ENCODE data around the gene XCR1.
"Not testable (repeated sequence)": the region's sequence is repeated elsewhere in the genome, so short reads cannot be mapped to it uniquely, and the experiment has no call there.

The XCR1 gene

DNA sequence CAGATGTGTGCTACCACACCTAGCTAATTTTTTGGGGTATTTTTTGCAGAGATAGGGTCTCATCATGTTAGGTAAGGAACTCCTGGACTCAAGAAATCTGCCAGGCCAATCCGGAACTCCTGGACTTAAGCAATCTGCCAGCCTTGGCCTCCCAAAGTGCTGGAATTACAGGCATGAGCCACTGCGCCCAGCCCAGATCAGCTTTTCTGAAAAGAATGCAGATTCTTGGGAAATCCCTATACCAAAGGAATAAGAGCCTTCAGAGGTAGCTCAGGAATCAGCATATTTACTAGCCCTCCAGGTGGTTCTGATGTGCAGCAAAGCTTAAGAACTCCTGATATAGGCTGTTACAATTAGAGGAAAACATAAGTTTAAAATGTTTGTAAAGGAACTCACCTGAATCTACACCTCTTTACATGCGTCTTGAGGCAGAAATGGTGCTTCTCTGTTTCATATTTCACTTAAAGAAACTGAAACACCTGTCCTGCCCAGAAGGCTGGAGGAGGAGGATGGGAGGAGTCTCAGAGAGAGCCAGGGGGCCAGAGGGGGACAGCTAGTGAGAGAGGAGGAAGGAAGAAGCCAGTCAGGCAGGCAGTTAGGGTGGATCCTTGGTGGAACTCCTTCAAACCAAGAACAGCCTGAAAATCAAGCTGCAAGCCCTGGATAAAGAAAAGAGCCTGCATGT lies at the start of gene XCR1:
Gene XCR1 (minus strand): TSS at position 463 of the 685 bp plus-strand sequence. CDS start 5,536 bp downstream, outside the sequence.
- DNase-seq: no peak

GRCh38 chr3:46076606-46077005 lies 49.3 kb upstream of the XCR1 start:
- no peak for DNase-seq

DNA sequence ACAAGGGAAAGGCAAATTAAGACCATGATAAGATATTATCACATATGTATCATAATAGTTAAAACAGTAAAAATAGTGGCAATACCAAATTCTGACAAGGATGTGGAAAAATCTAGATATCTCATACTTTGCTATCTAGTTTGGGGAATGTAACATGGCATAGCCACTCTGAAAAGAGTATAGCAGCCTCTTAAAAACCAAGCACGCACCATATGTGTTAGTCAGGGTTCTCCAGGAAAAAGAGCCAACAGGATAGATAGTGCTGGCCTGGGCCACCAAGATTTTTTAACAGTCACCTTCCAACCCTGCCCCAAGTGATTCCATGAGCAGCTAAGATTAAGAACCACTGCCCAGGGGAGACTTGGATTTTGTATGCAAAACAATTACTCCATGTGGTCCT lies 48.5 kb upstream of the XCR1 start:
- no peak for DNase-seq

DNA sequence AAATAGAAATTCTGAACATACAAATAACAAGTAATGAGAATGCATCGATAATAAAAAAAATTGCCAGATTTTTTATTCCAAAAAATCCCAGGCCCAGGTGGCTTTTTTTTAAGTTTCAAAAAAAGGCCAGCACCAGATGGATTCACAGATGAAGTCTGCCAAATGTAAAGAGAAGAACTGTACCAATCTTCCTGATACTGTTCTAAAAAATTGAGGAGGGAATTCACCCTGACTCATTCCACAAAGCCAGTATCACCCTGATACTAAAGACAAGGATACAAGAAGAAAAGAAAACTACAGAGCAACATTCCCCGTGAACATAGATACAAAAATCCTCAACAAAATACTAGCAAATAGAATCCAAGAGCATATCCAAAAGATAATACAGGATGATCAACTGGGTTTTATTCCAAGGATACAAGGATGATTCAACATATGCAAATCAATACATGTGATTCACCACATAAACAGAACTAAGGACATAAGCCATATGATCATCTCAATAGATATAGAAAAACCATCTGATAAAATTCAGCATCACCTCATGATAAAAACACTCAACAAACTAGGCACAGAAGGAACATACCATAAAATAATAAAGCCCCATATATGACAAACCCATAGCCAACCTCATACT lies 44.1 kb upstream of the XCR1 start:
- DNase-seq: no peak

- DNase-seq: no peak
Measured at GRCh38 chr3:46070595-46071093, 43.4 kb upstream of the XCR1 start.

DNA sequence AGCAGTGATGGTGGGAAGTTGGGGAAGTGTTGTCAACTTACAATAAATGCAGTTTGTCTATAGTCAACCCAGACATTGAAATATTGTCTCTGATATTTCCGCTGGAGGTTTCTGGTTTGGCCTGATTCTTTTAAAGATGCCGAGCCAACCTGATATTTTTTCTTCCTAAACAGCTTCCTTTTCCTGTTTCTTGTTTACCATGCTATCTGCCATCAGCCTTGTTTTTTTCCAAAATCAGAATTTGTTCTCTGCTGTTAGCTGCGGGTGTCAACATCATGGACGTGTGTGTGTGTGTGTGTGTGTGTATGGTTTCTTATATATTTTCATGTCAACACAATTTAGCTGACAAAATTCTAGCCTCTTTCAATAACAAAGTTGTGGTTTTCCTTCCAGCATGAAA lies 41.2 kb upstream of the XCR1 start:
- no peak for DNase-seq

GRCh38 chr3:46067401-46067800 lies 40.1 kb upstream of the XCR1 start:
- DNase-seq: no peak

DNA sequence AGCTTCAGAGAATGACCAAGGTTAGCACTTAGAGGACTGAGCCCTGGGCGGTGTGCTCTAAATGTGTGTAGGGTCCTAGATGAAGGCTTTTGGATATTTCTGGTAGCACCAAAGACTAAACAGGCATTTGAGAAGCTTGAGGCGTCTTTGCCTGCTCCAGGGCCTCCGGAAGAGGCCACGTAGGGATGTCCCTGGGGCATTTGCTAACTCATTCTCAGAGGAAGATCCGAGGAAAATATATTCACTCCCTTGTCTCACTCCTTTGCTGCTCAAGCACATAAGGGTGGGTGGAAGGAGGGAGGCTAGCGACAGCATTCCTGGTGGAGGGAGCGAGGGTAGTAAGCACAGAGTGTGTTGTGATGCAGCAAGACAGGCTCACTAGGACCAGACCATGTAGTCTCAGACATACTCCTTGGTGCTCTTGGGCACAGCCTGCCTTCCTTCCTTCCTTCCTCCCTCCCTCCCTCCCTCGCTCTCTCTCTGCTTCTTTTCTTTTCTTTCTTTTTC lies 38.5 kb upstream of the XCR1 start:
- DNase-seq: no peak

- DNase-seq: peak; percentile 9
Measured at GRCh38 chr3:46065294-46065705, 38.0 kb upstream of the XCR1 start.

- no peak for DNase-seq
Measured at GRCh38 chr3:46062679-46063078, 35.4 kb upstream of the XCR1 start.

- no peak for DNase-seq
Measured at GRCh38 chr3:46061887-46062286, 34.6 kb upstream of the XCR1 start.

- no peak for DNase-seq
Measured at GRCh38 chr3:46061108-46061720, 33.9 kb upstream of the XCR1 start.

GRCh38 chr3:46060551-46060950 lies 33.3 kb upstream of the XCR1 start:
- no peak for DNase-seq

GRCh38 chr3:46059432-46059831 lies 32.1 kb upstream of the XCR1 start:
- DNase-seq: no peak

- no peak for DNase-seq
Measured at GRCh38 chr3:46058981-46059380, 31.7 kb upstream of the XCR1 start.

- DNase-seq: no peak
Measured at GRCh38 chr3:46057716-46058115, 30.4 kb upstream of the XCR1 start.

DNA sequence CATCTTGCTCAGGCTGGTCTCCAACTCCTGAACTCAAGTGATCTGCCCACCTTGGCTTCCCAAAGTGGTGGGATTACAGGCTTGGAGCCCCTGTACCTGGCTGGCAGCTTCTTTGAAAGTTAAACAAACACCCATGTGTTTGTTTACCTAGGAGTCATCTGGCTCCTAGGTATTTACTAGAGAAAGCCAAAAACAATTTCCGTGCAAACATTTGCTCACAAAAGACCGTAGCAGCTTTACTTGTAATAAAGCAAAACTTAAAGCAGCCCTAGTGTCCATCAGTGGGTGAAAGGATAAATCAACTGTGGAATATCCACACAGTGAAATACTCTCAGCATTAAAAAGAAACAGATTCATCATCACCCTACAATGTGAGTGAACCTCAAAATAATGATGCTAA lies 29.4 kb upstream of the XCR1 start:
- no peak for DNase-seq

- not testable (repeated sequence) for DNase-seq
Measured at GRCh38 chr3:46053761-46054515, 26.7 kb upstream of the XCR1 start.

DNA sequence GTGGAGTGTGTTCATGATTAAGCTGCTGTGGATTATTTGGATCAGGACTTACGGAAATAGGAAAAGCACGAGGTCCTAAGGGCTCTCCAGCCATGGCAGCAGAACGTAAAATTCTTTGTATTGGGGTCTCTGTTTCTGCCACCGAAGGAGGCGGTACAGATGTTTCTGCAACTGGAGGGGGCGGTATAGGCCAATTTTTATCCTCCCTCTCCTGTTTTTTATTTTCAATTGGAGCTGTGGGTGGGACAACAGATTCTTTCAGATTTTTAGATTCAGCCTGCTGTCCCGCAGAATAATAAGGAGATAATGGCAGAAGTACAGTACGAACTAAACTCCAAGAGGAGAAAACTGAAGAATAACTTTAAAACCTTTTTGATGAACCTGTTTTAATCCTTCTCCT lies 26.0 kb upstream of the XCR1 start:
- not testable (repeated sequence) for DNase-seq

DNA sequence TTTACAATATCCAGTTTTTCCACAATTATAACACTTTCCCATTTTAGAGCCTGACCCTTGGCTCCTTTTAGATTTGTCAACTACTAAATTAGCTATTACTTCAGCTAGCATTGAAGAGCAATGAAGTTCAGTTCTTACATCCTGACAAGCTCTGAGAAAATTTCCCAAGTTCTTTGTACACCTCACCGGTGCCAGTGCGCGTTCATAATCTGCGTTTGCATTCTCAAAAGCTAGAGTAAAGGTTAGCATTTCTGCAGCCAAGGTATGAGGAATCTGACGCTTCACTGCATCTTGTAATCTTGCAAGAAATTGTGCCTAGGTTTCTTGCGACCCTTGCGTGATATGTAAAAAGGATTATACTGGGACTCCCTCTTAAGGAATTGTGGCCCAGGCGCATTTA lies 25.2 kb upstream of the XCR1 start:
- no peak for DNase-seq

DNA sequence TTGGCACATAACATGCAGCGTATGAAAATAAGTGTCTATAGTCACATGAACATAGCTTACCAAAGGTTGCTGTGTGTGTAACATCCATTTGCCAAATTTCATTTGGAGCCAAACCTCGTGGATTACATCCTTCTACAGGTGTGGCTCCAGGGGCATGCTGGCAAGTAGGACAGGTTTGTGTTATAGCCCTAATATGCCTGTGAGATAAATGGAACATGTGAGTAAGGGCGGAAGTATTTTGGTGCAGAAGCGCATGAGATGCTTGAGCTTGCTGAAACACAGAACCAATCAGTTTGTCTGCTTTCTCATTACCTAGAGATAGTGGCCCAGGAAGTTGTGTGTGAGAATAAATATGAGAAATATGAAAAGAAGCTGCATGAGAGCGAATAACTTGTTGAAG lies 21.8 kb upstream of the XCR1 start:
- no peak for DNase-seq

- DNase-seq: not testable (repeated sequence)
Measured at GRCh38 chr3:46046231-46046630, 18.9 kb upstream of the XCR1 start.

DNA sequence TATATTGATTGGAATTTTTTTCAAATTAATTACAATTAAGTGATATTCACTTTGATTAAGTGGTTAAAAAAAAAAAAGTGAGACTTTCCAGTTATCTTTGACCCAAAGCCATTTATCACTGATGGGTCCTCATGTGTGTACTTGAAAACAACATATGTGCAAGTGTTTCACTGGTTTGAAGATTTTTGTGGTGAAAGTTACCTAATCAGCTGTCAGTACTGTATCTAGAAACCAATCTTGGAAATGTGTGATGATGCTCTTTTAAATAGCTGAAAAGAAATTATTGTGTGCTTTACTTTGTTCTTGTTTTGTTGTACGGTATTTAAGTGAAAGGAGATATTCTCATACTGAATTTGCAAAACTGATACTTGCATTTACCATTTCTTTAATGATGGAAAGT lies 11.6 kb upstream of the XCR1 start:
- no peak for DNase-seq

Data from NCI-H146 (cell line).